Ascending aorta (tissue), 2 donors: ENCODE results near the gene ANKRD31. TPM values are rescaled to one million over a fixed set of nuclear protein-coding genes. Genes with fewer than 3 reads are reported as not detected.

ENCODE experiments used
- DNase-seq, 2 donors: peaks; one replicate each; pipeline ENCODE4 v3.0.0-alpha.2; 2019; ENCODE audit warnings: low spot score in 2 of 2
- H3K27ac ChIP-seq, 2 donors: fragments of 200-600 bp; sonication (generic); one replicate each; pipeline ENCODE4 v1.5.1; 2016 to 2017; ENCODE audit warnings: mild to moderate bottlenecking in 1 of 2
- H3K27me3 ChIP-seq: fragments of 200-600 bp; sonication (generic); one replicate; pipeline ENCODE4 v1.5.1; 2017
- H3K36me3 ChIP-seq, 2 donors: fragments of 200-600 bp; sonication (generic); one replicate each; pipeline ENCODE4 v1.5.1; 2016
- H3K4me1 ChIP-seq, 2 donors: fragments of 200-600 bp; sonication (generic); one replicate each; pipeline ENCODE4 v1.5.1; 2016 to 2017; ENCODE audit warnings: mild to moderate bottlenecking in 1 of 2
- H3K4me3 ChIP-seq, 2 donors: fragments of 200-600 bp; sonication (generic); one replicate each; pipeline ENCODE4 v1.5.1; 2016 to 2017; ENCODE audit warnings: mild to moderate bottlenecking in 1 of 2
- H3K9me3 ChIP-seq, 2 donors: fragments of 200-600 bp; sonication (generic); one replicate each; pipeline ENCODE4 v1.5.1; 2016
- CTCF ChIP-seq, 3 experiments: fragments of 200-600 bp in 2 of 3; fragments of 450-650 bp in 1 of 3; sonication (generic) in 2 of 3; IDR thresholded peaks; one replicate each; pipeline ENCODE4 v1.5.1; 2016 to 2019; ENCODE audit warnings: antibody characterized with exemption in 3 of 3, mild to moderate bottlenecking in 1 of 3, moderate library complexity in 1 of 3
- intact Hi-C: fragments of 100-400 bp; cut with DNase I; formaldehyde crosslinking; loops from one replicate; pipeline ENCODE4 v1.15.1; 2023
- total RNA-seq: library from RNA; depleted of rRNA; stranded (reverse); fragments of >200 nt; gene quantifications from one replicate; pipeline ENCODE4 v1.1.0, GENCODE V29; 2016

ANKRD31 gene
- total RNA-seq, 1 donor from 2014 or later, result not detected

- Histone ChIP-seq H3K27me3 (no peaks in the 10 kb centered on the region), H3K36me3 (no peaks in the 10 kb centered on the region), H3K4me3 (no peak overlapping the region), H3K27ac (no peak overlapping the region), H3K4me1 (no peaks in the 10 kb centered on the region), H3K9me3 (no peaks in the 10 kb centered on the region)
- TF ChIP-seq CTCF (IDR thresholded peaks at IDR 0.05), result no peak
- DNase-seq, result no peak
- intact Hi-C loops, result no loop called here
Observed at GRCh38 chr5:75200776-75201175, 35.9 kb downstream of the ANKRD31 start.

- Histone ChIP-seq H3K9me3 (no peaks in the 10 kb centered on the region), H3K4me1 (no peaks in the 10 kb centered on the region), H3K27me3 (no peaks in the 10 kb centered on the region), H3K27ac (no peak overlapping the region), H3K4me3 (no peak overlapping the region), H3K36me3 (no peaks in the 10 kb centered on the region)
- no peak for DNase-seq
- no peak for TF ChIP-seq CTCF (IDR thresholded peaks at IDR 0.05)
- intact Hi-C loops, result no loop called here
Observed at GRCh38 chr5:75199946-75200345, 36.7 kb downstream of the ANKRD31 start.

GRCh38 chr5:75199071-75199470 lies 37.6 kb downstream of the ANKRD31 start:
- TF ChIP-seq CTCF (IDR thresholded peaks at IDR 0.05), result no peak
- Histone ChIP-seq H3K27ac (no peak overlapping the region), H3K4me3 (no peak overlapping the region), H3K36me3 (no peaks in the 10 kb centered on the region), H3K4me1 (no peaks in the 10 kb centered on the region), H3K9me3 (no peaks in the 10 kb centered on the region), H3K27me3 (no peaks in the 10 kb centered on the region)
- intact Hi-C loops, result no loop called here
- DNase-seq, result no peak

- Histone ChIP-seq H3K4me1 (no peaks in the 10 kb centered on the region), H3K4me3 (no peak overlapping the region), H3K9me3 (no peaks in the 10 kb centered on the region), H3K27ac (no peak overlapping the region), H3K27me3 (no peaks in the 10 kb centered on the region), H3K36me3 (no peaks in the 10 kb centered on the region)
- intact Hi-C loops, result no loop called here
- no peak for TF ChIP-seq CTCF (IDR thresholded peaks at IDR 0.05)
- DNase-seq, result no peak
Observed at GRCh38 chr5:75197745-75198144, 38.9 kb downstream of the ANKRD31 start.

- no peak for TF ChIP-seq CTCF (IDR thresholded peaks at IDR 0.05)
- Histone ChIP-seq H3K4me3 (no peak overlapping the region), H3K9me3 (no peaks in the 10 kb centered on the region), H3K27me3 (no peaks in the 10 kb centered on the region), H3K27ac (no peak overlapping the region), H3K36me3 (no peaks in the 10 kb centered on the region), H3K4me1 (no peaks in the 10 kb centered on the region)
- intact Hi-C loops, result no loop called here
- no peak for DNase-seq
Observed at GRCh38 chr5:75192804-75193203, 43.9 kb downstream of the ANKRD31 start.

- Histone ChIP-seq H3K27me3 (no peaks in the 10 kb centered on the region), H3K27ac (no peak overlapping the region), H3K36me3 (no peaks in the 10 kb centered on the region), H3K9me3 (no peaks in the 10 kb centered on the region), H3K4me1 (no peaks in the 10 kb centered on the region), H3K4me3 (no peak overlapping the region)
- intact Hi-C loops, result no loop called here
- no peak for TF ChIP-seq CTCF (IDR thresholded peaks at IDR 0.05)
- DNase-seq, result no peak
Observed at GRCh38 chr5:75192264-75192663, 44.4 kb downstream of the ANKRD31 start.
